Measurements from ENCODE around the gene CAPZA1. TPM values are rescaled to one million over a fixed set of nuclear protein-coding genes. Genes with fewer than 3 reads are reported as not detected.

Gene CAPZA1
- total RNA-seq, 1 experiment from 2014 or later: 148 TPM

GRCh38 chr1:112625696-112626095, 6.1 kb downstream of the CAPZA1 start (continued):
- TF ChIP-seq CTCF (IDR thresholded peaks at IDR 0.05 in 2 of 3, conservative IDR thresholded peaks at IDR 0.05 in 1 of 3; ENCODE audit: borderline replicate concordance in 1 of 3, insufficient read depth in 1 of 3, low read depth in 2 of 3, low read length in 2 of 3) (no peak), FOSL1 (IDR thresholded peaks at IDR 0.05; ENCODE audit: low read depth) (no peak), ZNF274 (IDR thresholded peaks at IDR 0.05; ENCODE audit: low read depth, low read length) (no peak), CEBPB (IDR thresholded peaks at IDR 0.05; ENCODE audit: low read depth) (no peak), ZBTB33 (IDR thresholded peaks at IDR 0.05; ENCODE audit: extremely low read depth, insufficient replicate concordance, low read length) (no peak), CBX3 (IDR thresholded peaks at IDR 0.05; ENCODE audit: low read depth) (no peak), SRF (IDR thresholded peaks at IDR 0.05; ENCODE audit: low read depth) (no peak), RAD21 (IDR thresholded peaks at IDR 0.05; ENCODE audit: low read depth) (no peak), EZH2phosphoT487 (IDR thresholded peaks at IDR 0.05; ENCODE audit: borderline replicate concordance) (no peak)

- no peaks in the 10 kb centered on the region for H3K9me3 ChIP-seq (ENCODE audit: control insufficient read depth in 1 of 2, insufficient read depth in 1 of 2, low read depth in 1 of 2, low read length in 2 of 2)
- peaks cover 39% of the 10 kb centered on the region; the same call in 1 of the 2 replicates for H4K20me1 ChIP-seq (ENCODE audit: insufficient read depth)
- peaks cover 0 to 2% of the 10 kb centered on the region in 2 experiments; a peak in 1 of 4 replicates for H3K4me1 ChIP-seq (ENCODE audit: control insufficient read depth in 1 of 2, insufficient read depth in 2 of 2, low read length in 2 of 2)
- BruUV-seq (replicated peaks): no TSS peak
- ChIA-PET POLR2A (no interaction called here), CTCF (no interaction called here), RAD21 (ENCODE audit: low non-redundant PET in 1 of 2, low total read pairs in 2 of 2, uncharacterized antibody in 2 of 2, unreplicated experiment in 2 of 2) (no interaction called here)
- H2AFZ ChIP-seq (ENCODE audit: low read depth, low read length, poor library complexity, severe bottlenecking): no peak overlapping the region
- TF ChIP-seq CEBPB (IDR thresholded peaks at IDR 0.05; ENCODE audit: low read depth): no peak
- ATAC-seq (no peak), DNase-seq (ENCODE audit: low read depth, low spot score) (no peak)
- H3K36me3 ChIP-seq (ENCODE audit: control insufficient read depth in 1 of 2, insufficient read depth in 2 of 2, low read length in 2 of 2): peaks cover 3 to 5% of the 10 kb centered on the region in 2 experiments; a peak in 2 of 4 replicates
- no peaks in the 10 kb centered on the region for H3K27me3 ChIP-seq (ENCODE audit: insufficient read depth, low read length)
- peaks cover 99% of the 10 kb centered on the region for H3K79me2 ChIP-seq (ENCODE audit: insufficient read depth, low read length)
- no peak overlapping the region for H3K4me3 ChIP-seq (replicated peaks in 1 of 2; ENCODE audit: low read depth in 1 of 2, low read length in 2 of 2)
- intact Hi-C loops (cut with micrococcal nuclease): no loop called here
- no peak overlapping the region for H3K9ac ChIP-seq (ENCODE audit: low read length)
- H3K27ac ChIP-seq (ENCODE audit: low read depth, low read length): no peak overlapping the region
- H3K4me2 ChIP-seq (ENCODE audit: low read length): no peak overlapping the region
- no peaks in the 10 kb centered on the region for H3K9me2 ChIP-seq (ENCODE audit: insufficient read depth)
Observed at GRCh38 chr1:112626193-112626592, 6.6 kb downstream of the CAPZA1 start.
